22Rv1 (cell line): ENCODE results near the gene TSPAN4.

Source experiments
- ZFX ChIP-seq: fragments of 450-650 bp; IDR thresholded peaks from 2 replicates; pipeline ENCODE4 v1.6.1; 2017; ENCODE audit warnings: antibody characterized with exemption, borderline replicate concordance
- TF ChIP-seq, protein P1 (sequence below): fragments of 450-650 bp; IDR thresholded peaks from 2 replicates; pipeline ENCODE4 v1.5.1; 2017; ENCODE audit warnings: mild to moderate bottlenecking

GRCh38 chr11:904380-904779 lies 61.7 kb downstream of the TSPAN4 start:
- TF ChIP-seq, protein P1, sequence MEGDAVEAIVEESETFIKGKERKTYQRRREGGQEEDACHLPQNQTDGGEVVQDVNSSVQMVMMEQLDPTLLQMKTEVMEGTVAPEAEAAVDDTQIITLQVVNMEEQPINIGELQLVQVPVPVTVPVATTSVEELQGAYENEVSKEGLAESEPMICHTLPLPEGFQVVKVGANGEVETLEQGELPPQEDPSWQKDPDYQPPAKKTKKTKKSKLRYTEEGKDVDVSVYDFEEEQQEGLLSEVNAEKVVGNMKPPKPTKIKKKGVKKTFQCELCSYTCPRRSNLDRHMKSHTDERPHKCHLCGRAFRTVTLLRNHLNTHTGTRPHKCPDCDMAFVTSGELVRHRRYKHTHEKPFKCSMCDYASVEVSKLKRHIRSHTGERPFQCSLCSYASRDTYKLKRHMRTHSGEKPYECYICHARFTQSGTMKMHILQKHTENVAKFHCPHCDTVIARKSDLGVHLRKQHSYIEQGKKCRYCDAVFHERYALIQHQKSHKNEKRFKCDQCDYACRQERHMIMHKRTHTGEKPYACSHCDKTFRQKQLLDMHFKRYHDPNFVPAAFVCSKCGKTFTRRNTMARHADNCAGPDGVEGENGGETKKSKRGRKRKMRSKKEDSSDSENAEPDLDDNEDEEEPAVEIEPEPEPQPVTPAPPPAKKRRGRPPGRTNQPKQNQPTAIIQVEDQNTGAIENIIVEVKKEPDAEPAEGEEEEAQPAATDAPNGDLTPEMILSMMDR = no peak
- TF ChIP-seq ZFX = no peak
